ENCODE measurements around the gene GPATCH8. TPM values are rescaled to one million over a fixed set of nuclear protein-coding genes. Genes with fewer than 3 reads are reported as not detected.

Gene GPATCH8
- total RNA-seq, 2 donors from 2014 or later, result 30.3 to 33.9 TPM

DNA sequence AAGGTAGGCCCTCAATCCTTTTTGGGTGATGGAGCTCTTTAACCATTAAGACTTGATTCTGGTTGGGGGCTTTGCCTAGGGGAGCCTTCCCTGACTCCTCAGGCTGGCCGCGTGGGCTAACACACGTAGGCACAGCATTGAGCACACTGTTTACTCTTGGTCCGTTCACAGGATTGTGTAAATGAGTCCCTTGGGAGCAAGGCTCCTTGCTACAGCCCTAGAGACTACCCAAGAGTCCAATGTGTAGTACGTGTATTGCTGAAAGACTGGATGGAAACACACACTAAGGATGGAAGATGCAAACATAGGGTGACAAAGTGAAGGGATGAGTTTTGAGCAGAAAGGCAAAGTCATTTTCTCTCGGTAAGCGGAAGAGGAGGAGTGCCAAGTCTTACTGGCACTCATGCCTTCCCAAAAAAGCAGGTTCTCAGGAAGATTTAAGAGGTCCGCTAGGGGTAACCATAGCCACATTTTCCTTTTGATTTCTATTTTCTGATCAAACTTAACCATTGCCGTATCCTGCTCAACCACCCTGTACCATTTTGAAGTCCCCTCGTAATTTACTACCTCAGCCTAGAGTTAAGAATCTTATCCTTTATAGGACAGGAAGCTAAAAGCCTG is 112.8 kb downstream of the GPATCH8 start:
- Histone ChIP-seq H3K27me3 (no peaks in the 10 kb centered on the region), H3K9me3 (no peaks in the 10 kb centered on the region), H3K36me3 (no peaks in the 10 kb centered on the region), H3K9ac (ENCODE audit: low read depth in 2 of 2, low read length in 2 of 2) (no peak overlapping the region), H3K4me1 (no peaks in the 10 kb centered on the region), H3K4me3 (no peak overlapping the region), H3K27ac (no peak overlapping the region)
- no peak for DNase-seq
- TF ChIP-seq, protein P1, sequence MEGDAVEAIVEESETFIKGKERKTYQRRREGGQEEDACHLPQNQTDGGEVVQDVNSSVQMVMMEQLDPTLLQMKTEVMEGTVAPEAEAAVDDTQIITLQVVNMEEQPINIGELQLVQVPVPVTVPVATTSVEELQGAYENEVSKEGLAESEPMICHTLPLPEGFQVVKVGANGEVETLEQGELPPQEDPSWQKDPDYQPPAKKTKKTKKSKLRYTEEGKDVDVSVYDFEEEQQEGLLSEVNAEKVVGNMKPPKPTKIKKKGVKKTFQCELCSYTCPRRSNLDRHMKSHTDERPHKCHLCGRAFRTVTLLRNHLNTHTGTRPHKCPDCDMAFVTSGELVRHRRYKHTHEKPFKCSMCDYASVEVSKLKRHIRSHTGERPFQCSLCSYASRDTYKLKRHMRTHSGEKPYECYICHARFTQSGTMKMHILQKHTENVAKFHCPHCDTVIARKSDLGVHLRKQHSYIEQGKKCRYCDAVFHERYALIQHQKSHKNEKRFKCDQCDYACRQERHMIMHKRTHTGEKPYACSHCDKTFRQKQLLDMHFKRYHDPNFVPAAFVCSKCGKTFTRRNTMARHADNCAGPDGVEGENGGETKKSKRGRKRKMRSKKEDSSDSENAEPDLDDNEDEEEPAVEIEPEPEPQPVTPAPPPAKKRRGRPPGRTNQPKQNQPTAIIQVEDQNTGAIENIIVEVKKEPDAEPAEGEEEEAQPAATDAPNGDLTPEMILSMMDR (IDR thresholded peaks at IDR 0.05), result no peak
- intact Hi-C loops (cut with DNase I), result no loop called here

DNA sequence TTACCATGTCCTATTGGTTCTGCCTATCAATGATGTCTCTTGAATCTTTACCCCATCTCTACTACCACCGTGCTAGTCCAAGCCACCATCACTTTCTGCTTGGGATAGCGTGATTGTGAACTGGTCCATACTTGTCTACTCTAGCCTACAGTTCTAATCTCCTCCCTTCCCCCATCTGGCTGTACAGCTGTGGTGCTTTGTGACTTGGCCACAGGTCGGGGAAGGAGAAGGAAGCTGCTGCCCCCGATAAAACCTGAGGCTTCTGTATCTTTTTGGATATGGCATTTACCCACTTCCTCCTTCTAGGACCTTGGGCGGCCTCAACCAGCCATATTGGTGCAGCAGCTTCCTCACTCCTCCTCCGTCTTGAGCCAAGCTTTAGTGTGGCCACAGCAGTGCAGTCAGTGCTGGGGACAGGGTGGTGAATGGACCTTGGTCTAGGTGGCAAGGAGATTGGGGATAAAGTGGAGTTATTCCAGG is 113.4 kb downstream of the GPATCH8 start:
- Histone ChIP-seq H3K9ac (ENCODE audit: low read depth in 2 of 2, low read length in 2 of 2) (no peak overlapping the region), H3K9me3 (no peaks in the 10 kb centered on the region), H3K4me3 (no peak overlapping the region), H3K27me3 (peaks cover 4% of the 10 kb centered on the region), H3K27ac (no peak overlapping the region), H3K4me1 (no peaks in the 10 kb centered on the region), H3K36me3 (no peaks in the 10 kb centered on the region)
- DNase-seq, result no peak
- intact Hi-C loops (cut with DNase I), result no loop called here
- TF ChIP-seq, protein P1 (IDR thresholded peaks at IDR 0.05), result no peak

DNA sequence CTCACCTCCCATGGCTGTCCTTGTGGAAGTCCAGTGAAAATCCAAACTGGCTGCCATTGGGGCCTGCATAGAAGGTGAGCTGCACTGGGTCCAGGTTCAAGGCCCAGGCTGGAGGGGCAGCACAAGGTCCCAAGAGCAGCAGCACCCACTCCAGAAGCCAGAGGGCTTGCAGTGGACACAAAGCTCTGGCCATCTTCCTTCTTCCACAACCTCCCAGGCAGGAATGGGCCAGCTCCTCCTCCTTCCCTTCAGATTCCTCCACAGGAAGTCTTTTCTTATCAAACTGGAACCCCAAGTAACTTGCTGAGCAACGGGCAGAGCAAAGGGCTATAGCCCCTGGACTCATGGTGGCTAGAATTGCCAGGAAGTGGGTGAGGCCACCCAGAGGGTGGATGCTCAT is 113.9 kb downstream of the GPATCH8 start, which contains the start of gene ITGA2B:
Gene ITGA2B (minus strand): TSS at position 369 of the 400 bp plus-strand sequence. CDS start 176 bp downstream, at position 193.
- TF ChIP-seq, protein P1 (IDR thresholded peaks at IDR 0.05), result no peak
- DNase-seq, result no peak

DNA sequence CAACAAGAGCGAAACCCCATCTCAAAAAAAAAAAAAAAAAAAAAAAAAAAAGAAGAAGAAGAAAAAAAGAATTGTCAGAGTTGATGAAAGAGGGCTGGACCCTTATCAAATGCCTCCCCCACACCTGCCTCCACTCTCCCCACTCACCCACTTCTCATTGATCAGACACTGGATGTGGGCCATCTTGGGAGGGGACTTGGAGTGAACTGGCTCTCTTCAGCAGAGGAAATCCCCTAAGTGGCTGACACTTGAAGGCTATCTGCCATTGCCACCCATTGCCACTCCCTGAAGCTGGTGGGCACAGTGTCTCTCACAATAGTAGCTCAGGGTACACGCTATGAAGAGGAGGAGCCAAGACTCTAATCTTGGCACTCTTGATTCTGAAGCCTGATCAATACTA is 115.4 kb downstream of the GPATCH8 start:
- Histone ChIP-seq H3K4me1 (no peaks in the 10 kb centered on the region), H3K9ac (ENCODE audit: low read depth in 2 of 2, low read length in 2 of 2) (no peak overlapping the region), H3K36me3 (no peaks in the 10 kb centered on the region), H3K27ac (no peak overlapping the region), H3K27me3 (peaks cover 12% of the 10 kb centered on the region), H3K4me3 (no peak overlapping the region), H3K9me3 (no peaks in the 10 kb centered on the region)
- intact Hi-C loops (cut with DNase I), result no loop called here
- no peak for DNase-seq
- TF ChIP-seq, protein P1 (IDR thresholded peaks at IDR 0.05), result no peak

More for the DNA sequence above, 113.9 kb downstream of the GPATCH8 start, which contains the start of gene ITGA2B:
- Histone ChIP-seq H3K9me3 (no peaks in the 10 kb centered on the region), H3K4me1 (no peaks in the 10 kb centered on the region), H3K9ac (ENCODE audit: low read depth in 2 of 2, low read length in 2 of 2) (no peak within 1 kb of the TSS), H3K4me3 (no peak within 1 kb of the TSS), H3K27me3 (peaks cover 9% of the 10 kb centered on the region), H3K36me3 (no peaks in the 10 kb centered on the region), H3K27ac (no peak within 1 kb of the TSS)
- intact Hi-C loops (cut with DNase I), result no loop called here

DNA sequence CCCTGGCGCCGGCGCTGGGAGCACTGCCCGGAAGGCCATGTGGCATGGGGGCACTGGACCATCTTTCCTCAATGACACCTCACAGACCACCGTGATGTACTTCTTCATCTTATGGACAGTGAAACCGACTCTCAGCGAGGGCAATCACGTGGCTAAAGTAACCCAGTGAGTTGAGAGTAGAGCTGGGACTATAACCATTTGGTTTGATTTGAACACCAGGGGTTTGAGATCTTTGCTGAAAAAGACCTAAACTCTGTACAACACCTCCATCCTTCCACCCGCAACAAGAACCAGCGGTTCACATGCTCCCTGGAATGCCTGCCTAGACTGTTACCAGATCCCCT is 117.1 kb downstream of the GPATCH8 start:
- TF ChIP-seq, protein P1 (IDR thresholded peaks at IDR 0.05), result no peak
- Histone ChIP-seq H3K4me3 (no peak overlapping the region), H3K4me1 (no peaks in the 10 kb centered on the region), H3K27me3 (peaks cover 12% of the 10 kb centered on the region), H3K36me3 (no peaks in the 10 kb centered on the region), H3K9ac (ENCODE audit: low read depth in 2 of 2, low read length in 2 of 2) (no peak overlapping the region), H3K27ac (no peak overlapping the region), H3K9me3 (no peaks in the 10 kb centered on the region)
- intact Hi-C loops (cut with DNase I), result no loop called here
- no peak for DNase-seq
